GM21390 (cell line): ENCODE measurements around the gene RNF8.
"Not testable (repeated sequence)": the region's sequence is repeated elsewhere in the genome, so short reads cannot be mapped to it uniquely, and the experiment has no call there.

Experiments
- ATAC-seq: cut with Tn5 transposase; IDR thresholded peaks from one replicate; pipeline ENCODE4 v1.9.1; 2021; ENCODE audit not compliant: unreplicated experiment

Gene RNF8

DNA sequence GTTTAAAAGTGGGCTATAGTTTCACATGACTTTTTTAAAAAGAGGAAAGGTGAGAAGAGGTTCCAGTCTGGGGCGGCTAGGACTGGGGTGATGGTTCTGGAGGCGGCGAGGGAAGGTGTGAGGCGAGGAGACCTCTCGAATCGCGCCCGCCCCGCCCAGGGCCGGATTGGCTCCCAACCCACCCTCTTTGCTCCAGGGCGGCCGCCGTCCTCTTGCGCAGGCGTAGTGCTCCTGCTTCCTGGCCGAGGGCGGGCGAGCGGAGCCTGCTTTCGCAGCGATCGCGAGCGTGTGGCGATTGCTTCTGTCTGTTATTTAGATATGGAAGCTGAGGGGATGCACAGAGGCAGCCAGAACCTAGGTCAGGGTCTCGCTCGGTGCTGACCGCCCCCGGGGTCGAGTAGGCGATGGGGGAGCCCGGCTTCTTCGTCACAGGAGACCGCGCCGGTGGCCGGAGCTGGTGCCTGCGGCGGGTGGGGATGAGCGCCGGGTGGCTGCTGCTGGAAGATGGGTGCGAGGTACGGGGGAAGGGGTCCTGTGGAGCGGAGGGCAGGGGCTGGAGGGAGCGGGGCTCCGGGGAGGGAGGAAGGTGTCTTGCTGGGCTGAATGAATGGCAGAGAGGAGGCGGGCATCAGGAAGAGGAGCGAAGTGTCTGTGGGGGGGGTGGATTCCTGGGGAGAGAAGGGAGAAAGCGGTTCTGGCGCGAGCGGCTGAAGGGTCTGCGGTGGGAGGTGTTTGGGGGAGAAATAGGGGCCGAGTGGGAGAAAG is at the start of gene RNF8:
TSS of gene RNF8 (plus strand) at position 223 of the 765 bp plus-strand sequence. CDS start at position 405, 182 bp downstream.
- ATAC-seq = peak; percentile 90

DNA sequence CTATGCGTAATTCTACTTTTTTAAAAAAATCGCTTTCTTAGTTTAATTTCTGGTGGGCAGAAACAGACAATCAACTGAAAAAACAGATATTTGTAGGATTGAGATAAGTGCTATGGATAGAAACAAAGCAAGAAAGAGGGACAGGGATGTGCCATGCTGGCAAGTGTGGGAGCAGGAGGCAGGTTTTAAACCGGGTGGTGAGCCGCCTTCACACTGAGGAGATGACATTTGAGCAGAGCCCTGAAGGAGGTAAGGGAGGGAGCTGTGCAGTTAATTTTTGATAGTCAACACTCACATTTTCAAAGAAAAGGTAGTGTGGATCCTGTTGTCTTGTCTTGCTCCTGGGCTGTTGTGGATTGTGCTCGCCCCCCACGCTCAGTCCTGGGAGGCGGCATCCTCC is 49.0 kb upstream of the RNF8 start:
- ATAC-seq = no peak

DNA sequence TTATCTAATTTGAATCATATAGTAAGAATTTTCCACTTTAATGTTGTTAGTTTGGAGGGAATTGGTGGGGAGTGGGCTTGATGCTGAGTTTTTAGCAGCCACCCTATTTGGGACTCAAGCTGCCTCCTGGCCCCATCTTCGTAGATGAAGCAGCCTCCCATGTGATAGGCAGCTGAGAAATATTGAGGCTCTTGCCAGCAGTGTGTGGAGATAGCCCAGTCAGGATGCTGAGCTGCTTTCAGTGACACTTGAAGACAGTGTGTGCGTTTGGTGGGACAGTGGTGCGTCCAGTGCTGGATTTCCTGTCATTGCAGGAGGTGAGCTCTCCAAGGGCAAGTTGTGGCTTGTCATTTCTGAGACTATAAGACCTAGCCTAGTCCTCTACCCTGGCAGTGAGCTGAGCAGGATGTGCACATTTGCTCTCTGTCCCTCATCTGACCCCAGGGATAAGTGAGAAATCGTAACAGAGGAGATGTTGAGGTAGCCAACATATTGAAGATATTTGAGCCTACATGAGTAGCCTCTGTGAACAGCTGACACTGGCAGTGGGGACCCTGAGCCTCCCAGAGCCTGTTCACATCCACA is 47.9 kb upstream of the RNF8 start:
- no peak for ATAC-seq

DNA sequence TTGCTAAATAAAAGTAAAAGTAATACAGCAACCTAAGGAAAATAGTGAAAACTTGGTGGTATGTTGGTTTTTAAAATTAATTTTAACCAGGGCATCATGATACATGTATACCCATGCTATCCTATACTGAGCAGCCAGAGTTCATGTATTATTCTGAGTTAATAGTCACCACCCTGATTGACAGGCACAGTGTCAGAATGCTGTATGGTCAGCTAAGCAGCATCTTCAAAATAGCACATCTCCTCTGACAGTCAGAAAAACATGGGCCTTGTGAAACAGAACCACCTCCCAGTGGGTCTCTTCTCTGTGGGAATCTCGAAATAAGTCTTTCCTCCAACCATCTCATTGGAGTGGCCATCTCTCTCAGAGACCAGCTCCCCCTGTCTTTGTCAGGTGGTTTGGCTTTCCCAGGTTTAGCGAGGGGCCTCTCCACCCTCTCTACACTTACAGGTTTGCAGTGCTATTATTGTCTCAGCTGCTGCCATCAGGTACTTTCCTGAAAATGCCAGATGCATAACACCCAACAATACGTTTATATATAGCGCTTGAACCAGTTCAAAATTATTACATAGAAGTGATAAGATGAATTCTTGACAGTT is 47.1 kb upstream of the RNF8 start:
- no peak for ATAC-seq

DNA sequence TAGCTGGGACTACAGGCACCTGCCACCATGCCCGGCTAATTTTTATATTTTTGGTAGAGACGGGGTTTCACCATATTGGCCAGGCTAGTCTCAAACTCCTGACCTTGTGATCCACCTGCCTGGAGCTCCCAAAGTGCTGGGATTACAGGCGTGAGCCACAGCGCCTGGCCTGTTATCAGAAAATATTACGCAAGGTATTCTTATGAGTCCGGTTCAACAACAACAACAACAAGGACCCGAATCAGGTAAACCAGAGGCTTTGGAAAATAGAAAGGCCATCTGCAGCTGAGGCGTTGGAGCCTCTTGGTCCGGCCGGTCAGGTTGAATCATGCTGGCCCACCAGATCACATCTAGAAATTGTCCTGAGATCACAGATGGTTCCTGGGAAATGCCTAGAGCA is 46.3 kb upstream of the RNF8 start:
- not testable (repeated sequence) for ATAC-seq

- no peak for ATAC-seq
These were observed 45.5 kb upstream of the RNF8 start for GRCh38 chr6:37308069-37308815.

- ATAC-seq = no peak
These were observed 44.7 kb upstream of the RNF8 start for GRCh38 chr6:37309046-37309445.

DNA sequence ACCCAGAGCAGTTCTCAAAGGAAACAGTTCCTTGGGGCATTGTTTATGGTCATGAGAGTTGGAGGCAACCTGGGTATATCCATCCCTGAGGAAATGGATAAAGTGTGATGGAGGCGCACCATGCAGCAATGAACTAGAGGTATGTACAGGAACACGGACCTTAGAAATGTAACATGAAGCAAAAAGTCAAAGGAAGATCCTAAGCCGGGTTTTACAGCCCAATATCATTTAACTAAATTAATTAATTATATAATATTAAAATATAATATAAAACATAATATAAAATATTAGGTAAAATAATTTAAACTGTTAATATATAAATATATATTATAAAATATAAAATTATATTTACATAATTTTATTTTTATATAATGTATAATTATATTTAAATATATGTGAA is 44.1 kb upstream of the RNF8 start:
- ATAC-seq = no peak

DNA sequence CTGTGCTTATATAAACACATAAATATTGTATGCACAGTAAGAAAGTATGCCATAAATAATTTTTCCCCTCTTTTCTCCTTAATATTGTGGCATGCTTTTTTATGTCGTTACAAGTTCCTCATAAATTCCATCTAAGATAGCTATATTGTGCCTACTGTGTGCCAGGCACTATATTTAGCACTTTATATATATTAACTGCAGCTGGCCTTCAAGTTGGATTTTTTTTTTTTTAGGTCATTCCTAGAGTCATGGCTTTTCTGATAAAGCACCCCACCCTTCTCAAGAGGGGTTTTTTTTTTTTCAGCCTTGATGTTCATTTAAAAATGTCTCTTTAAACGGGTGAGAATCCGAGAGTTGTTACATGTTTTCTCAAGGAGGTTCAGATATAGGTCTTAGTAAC is 42.8 kb upstream of the RNF8 start:
- ATAC-seq = no peak

DNA sequence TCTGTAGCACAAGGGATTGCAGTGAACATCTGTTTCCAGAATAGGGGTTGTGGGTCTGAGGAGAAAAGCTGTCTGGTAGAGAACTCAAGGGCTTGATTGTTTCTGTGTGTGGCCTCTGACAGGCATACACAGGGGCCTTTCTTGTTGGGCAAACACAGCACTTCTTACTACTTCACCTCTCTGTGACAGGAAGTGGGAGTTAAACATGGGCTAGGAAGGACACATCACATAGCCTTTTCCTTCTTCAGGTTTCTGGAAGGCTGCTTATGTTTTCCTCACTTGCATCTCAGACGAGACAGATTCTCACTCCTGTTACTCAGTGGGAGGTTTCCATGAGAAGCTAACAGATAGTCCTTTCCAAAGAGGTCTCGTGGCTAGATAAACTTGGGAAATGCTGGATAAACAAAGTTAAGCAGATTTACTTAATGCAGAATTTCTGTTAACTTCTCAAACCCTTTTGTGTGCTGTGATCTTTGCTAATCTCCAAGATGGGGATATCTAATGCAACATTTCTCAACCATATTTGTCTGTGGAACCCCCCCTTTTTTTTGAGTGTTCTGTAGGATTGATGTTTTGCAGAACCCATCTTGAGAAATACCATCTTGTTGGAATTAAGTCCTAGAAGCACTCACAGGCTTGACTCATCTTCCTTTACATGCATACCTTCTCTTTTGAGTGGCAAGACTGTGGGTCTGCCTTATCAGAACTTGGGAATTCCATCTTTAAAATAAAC is 41.9 kb upstream of the RNF8 start:
- ATAC-seq = no peak

DNA sequence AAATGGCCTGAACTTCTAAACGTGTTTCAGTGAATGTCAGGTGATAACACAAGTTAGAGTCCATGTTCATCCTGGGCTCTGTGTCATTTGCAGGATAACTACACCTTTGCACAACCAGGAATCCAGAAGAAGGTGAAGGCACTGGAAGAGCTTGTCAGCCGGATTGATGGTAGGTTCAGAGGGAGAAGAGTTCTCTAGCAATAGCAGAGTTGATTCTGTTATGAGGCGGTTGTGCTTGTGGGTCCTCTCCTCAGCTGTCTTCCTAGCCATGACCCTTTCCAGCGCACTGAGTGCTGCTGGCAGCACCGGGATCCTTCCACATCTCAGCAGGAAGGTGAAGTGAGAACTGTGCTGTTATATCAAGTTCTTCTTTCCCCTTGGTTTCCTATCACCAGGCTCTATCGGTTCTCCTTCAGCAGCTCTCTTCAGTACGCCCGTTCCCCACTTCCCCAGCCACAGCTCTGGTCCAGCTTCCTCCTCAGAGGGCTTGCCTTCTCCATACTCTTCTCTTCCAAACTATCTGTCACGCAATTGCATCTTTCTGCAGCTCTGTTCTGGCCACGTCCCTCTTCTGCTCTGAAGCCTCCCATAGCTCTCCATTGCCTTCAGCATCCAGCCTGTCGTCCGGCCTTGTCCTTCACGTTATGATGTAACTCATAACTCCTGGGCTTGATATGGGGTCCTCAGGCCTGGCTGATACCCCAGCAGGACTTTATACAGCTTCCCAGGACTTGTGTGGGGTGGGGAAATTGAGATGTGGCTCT is 39.9 kb upstream of the RNF8 start:
- ATAC-seq = no peak

- ATAC-seq = no peak
These were observed 39.2 kb upstream of the RNF8 start for GRCh38 chr6:37314487-37315156.

- ATAC-seq = no peak
These were observed 38.6 kb upstream of the RNF8 start for GRCh38 chr6:37315157-37315515.

DNA sequence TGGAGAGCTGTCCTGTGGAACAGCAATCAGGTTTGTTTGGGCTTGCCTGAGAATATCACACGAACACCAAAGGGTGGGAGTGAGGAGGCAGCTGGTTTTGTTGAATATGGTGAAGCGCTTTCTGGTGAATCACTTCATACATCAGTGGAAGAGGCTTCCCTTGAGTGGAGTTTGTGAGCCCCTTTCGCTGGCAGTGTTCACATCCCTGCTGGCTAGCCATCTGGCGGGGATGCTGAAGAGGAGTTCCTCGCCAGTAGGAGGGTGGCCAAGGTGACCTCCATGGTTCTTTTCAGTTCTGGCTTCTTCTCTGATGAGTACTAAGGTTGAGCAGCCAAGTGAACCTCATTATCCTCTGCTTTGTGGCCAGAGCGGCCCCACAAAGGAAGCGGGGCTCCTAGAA is 37.7 kb upstream of the RNF8 start:
- ATAC-seq = no peak

GRCh38 chr6:37317312-37318038 is 36.3 kb upstream of the RNF8 start:
- ATAC-seq = peak; percentile 65

GRCh38 chr6:37319156-37319555 is 34.6 kb upstream of the RNF8 start:
- no peak for ATAC-seq

- ATAC-seq = no peak
These were observed 33.8 kb upstream of the RNF8 start for GRCh38 chr6:37319856-37320480.

GRCh38 chr6:37320646-37321045 is 33.1 kb upstream of the RNF8 start:
- no peak for ATAC-seq

- no peak for ATAC-seq
These were observed 32.7 kb upstream of the RNF8 start for GRCh38 chr6:37321101-37321500.
